ENCODE data around the gene MGARP.
"Not testable (repeated sequence)": the region's sequence is repeated elsewhere in the genome, so short reads cannot be mapped to it uniquely, and the experiment has no call there.

MGARP gene

GRCh38 chr4:139295206-139295941 lies 15.3 kb upstream of the MGARP start:
- DNase-seq = peak; percentile 99

GRCh38 chr4:139286186-139286698 lies 6.2 kb upstream of the MGARP start:
- DNase-seq = no peak

GRCh38 chr4:139282721-139283075 lies 2.7 kb upstream of the MGARP start:
- DNase-seq = no peak

- no peak for DNase-seq
Measured at GRCh38 chr4:139282065-139282720, 2.2 kb upstream of the MGARP start.

- DNase-seq = peak; percentile 50
Measured at GRCh38 chr4:139278912-139279759, 889 bp downstream of the MGARP start.

GRCh38 chr4:139278485-139278884 lies 1.5 kb downstream of the MGARP start:
- DNase-seq = no peak

- no peak for DNase-seq
Measured at GRCh38 chr4:139275281-139275735, 4.7 kb downstream of the MGARP start.

- no peak for DNase-seq
Measured at GRCh38 chr4:139274790-139275189, 5.2 kb downstream of the MGARP start.

- DNase-seq = no peak
Measured at GRCh38 chr4:139273835-139274234, 6.2 kb downstream of the MGARP start.

GRCh38 chr4:139267301-139267700 lies 12.7 kb downstream of the MGARP start:
- no peak for DNase-seq

- DNase-seq = peak; percentile 54
Measured at GRCh38 chr4:139266583-139267257, 13.3 kb downstream of the MGARP start.

- DNase-seq = no peak
Measured at GRCh38 chr4:139266208-139266582, 13.8 kb downstream of the MGARP start.

- no peak for DNase-seq
Measured at GRCh38 chr4:139265654-139266053, 14.4 kb downstream of the MGARP start.

- no peak for DNase-seq
Measured at GRCh38 chr4:139256349-139256748, 23.7 kb downstream of the MGARP start.

GRCh38 chr4:139255581-139255980 lies 24.4 kb downstream of the MGARP start:
- not testable (repeated sequence) for DNase-seq

GRCh38 chr4:139253713-139254112 lies 26.3 kb downstream of the MGARP start:
- DNase-seq = no peak

GRCh38 chr4:139253046-139253445 lies 27.0 kb downstream of the MGARP start:
- no peak for DNase-seq

GRCh38 chr4:139247700-139248238 lies 32.3 kb downstream of the MGARP start:
- DNase-seq = no peak

- DNase-seq = no peak
Measured at GRCh38 chr4:139247241-139247640, 32.8 kb downstream of the MGARP start.

- DNase-seq = no peak
Measured at GRCh38 chr4:139246166-139246565, 33.9 kb downstream of the MGARP start.

GRCh38 chr4:139245590-139245989 lies 34.4 kb downstream of the MGARP start:
- no peak for DNase-seq
